Measurements from ENCODE around the gene KANSL3. TPM values are rescaled to one million over a fixed set of nuclear protein-coding genes. Genes with fewer than 3 reads are reported as not detected.

KANSL3 gene
- total RNA-seq, 6 donors from 2014 or later: 41.3 to 133 (median 53.0) TPM

DNA sequence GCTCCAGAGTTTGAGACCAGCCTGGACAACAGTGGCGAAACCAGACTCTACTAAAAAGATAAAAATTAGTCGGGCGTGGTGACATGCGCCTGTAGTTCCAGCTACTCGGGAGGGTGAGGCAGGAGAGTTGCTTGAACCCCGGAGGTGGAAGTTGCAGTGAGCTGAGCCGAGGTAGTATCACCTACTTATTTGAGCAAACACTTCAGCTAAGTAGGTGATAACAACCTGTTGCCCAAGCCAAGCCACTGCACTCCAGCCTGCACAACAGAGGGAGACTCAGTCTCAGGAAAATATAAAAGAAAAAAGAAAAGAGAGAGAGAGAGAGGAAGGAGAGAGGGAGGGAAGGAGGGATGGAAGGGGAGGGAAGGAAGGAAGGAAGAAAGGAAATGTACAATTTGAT is 25.7 kb upstream of the KANSL3 start:
- no peak for TF ChIP-seq EP300 (IDR thresholded peaks at IDR 0.05)
- TF ChIP-seq POLR2A (IDR thresholded peaks at IDR 0.05): no peak
- no peak for TF ChIP-seq POLR2AphosphoS5 (IDR thresholded peaks at IDR 0.05)
- no peak for TF ChIP-seq CTCF (IDR thresholded peaks at IDR 0.05)
- Histone ChIP-seq H3K4me3 (no peak overlapping the region), H3K4me1 (peaks cover 4 to 13% (median 8%) of the 10 kb centered on the region in 4 donors), H3K27ac (peak overlapping the region in 2 of 4 donors; percentile 59 to 68), H3K36me3 (no peaks in the 10 kb centered on the region), H3K9me3 (no peaks in the 10 kb centered on the region), H3K27me3 (no peaks in the 10 kb centered on the region)
- ATAC-seq (ENCODE audit: low FRiP score in 2 of 2): peak; percentile 25 to 68
- DNase-seq: peak in 1 of 2 donors; percentile 58
- WGBS, 2 donors: 82 to 84% methylated on average over 7 of the region's 7 CpGs

- H3K27me3 ChIP-seq: no peaks in the 10 kb centered on the region
- peak in 1 of 2 donors; percentile 56 for DNase-seq
- H3K4me1 ChIP-seq: peaks cover 4 to 13% (median 8%) of the 10 kb centered on the region in 4 donors
- H3K4me3 ChIP-seq: no peak overlapping the region
- peak in 1 of 2 donors; percentile 40 for ATAC-seq (ENCODE audit: low FRiP score in 2 of 2)
- 76 to 80% methylated on average over 5 of the region's 5 CpGs for WGBS, 2 donors
- H3K9me3 ChIP-seq: no peaks in the 10 kb centered on the region
- H3K36me3 ChIP-seq: no peaks in the 10 kb centered on the region
- TF ChIP-seq POLR2A (IDR thresholded peaks at IDR 0.05) (no peak), EP300 (IDR thresholded peaks at IDR 0.05) (no peak), CTCF (IDR thresholded peaks at IDR 0.05) (no peak), POLR2AphosphoS5 (IDR thresholded peaks at IDR 0.05) (no peak)
- peak overlapping the region in 2 of 4 donors; percentile 59 to 68 for H3K27ac ChIP-seq
Observed at GRCh38 chr2:96663177-96663576, 25.1 kb upstream of the KANSL3 start.

GRCh38 chr2:96662360-96662759 is 24.2 kb upstream of the KANSL3 start:
- 87 to 95% methylated on average over 9 of the region's 9 CpGs for WGBS, 2 donors
- TF ChIP-seq EP300 (IDR thresholded peaks at IDR 0.05) (no peak), POLR2AphosphoS5 (IDR thresholded peaks at IDR 0.05) (no peak), CTCF (IDR thresholded peaks at IDR 0.05) (no peak), POLR2A (IDR thresholded peaks at IDR 0.05) (no peak)
- ATAC-seq (ENCODE audit: low FRiP score in 2 of 2): no peak

DNA sequence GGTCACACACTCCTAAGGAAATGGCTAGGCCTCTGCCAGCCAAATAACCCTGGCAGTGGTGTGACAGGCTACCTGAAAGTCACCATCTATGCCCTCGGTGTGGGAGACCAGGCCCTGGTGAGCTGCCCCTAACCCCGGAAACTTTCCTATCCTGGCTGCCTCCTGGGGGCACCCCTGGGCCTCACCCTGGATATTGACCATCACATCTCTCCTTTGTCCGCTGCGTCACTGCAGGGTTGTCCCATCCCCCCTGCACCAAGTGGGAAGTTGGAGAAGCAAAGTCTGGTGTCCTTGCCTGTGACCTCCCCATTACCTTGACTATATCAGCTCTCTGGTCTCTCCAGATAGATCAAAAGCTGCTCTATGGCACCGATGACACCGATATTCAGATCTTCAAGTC is 23.2 kb upstream of the KANSL3 start:
- ATAC-seq (ENCODE audit: low FRiP score in 2 of 2): no peak

More at GRCh38 chr2:96662360-96662759, 24.2 kb upstream of the KANSL3 start:
- Histone ChIP-seq H3K27ac (no peak overlapping the region), H3K4me1 (peaks cover 4 to 13% (median 8%) of the 10 kb centered on the region in 4 donors), H3K36me3 (no peaks in the 10 kb centered on the region), H3K9me3 (no peaks in the 10 kb centered on the region), H3K4me3 (no peak overlapping the region), H3K27me3 (no peaks in the 10 kb centered on the region)
- no peak for DNase-seq

More for the DNA sequence above, 23.2 kb upstream of the KANSL3 start:
- Histone ChIP-seq H3K27ac (no peak overlapping the region), H3K9me3 (no peaks in the 10 kb centered on the region), H3K4me1 (peaks cover 4 to 13% (median 8%) of the 10 kb centered on the region in 4 donors), H3K36me3 (no peaks in the 10 kb centered on the region), H3K4me3 (no peak overlapping the region), H3K27me3 (no peaks in the 10 kb centered on the region)
- DNase-seq: no peak
- 92 to 94% methylated on average over 6 of the region's 6 CpGs for WGBS, 2 donors
- TF ChIP-seq POLR2A (IDR thresholded peaks at IDR 0.05) (no peak), POLR2AphosphoS5 (IDR thresholded peaks at IDR 0.05) (no peak), CTCF (IDR thresholded peaks at IDR 0.05) (no peak), EP300 (IDR thresholded peaks at IDR 0.05) (no peak)
